GM12872 (cell line): ENCODE results near the gene SP2.

Experiments used
- TF ChIP-seq, protein P1 (sequence below): IDR thresholded peaks from 3 replicates; pipeline ENCODE4 v1.5.1; 2011; ENCODE audit warnings: low read depth, mild to moderate bottlenecking, low read length, moderate library complexity; ENCODE audit not compliant: insufficient read depth

Gene SP2

DNA sequence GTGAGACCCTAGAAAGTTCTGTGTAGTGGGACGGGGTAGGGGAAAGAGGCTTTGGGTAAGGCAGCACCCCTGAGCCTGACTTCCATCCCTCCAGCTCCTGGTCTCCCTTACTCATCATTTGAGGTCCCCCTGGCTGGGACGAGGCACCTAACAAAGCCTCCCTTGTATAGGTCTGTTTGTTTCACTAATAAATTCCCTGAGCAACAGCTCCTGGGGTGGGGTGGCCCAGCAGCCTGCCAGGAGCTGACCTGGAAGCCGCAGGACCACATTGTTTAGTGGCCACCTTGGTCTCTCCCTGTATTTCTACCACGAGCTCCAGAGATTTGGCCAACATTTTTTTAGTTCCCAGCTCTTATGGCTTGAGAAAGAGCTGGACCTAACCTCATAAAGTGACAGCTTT, 54.4 kb downstream of the SP2 start:
- TF ChIP-seq, protein P1, sequence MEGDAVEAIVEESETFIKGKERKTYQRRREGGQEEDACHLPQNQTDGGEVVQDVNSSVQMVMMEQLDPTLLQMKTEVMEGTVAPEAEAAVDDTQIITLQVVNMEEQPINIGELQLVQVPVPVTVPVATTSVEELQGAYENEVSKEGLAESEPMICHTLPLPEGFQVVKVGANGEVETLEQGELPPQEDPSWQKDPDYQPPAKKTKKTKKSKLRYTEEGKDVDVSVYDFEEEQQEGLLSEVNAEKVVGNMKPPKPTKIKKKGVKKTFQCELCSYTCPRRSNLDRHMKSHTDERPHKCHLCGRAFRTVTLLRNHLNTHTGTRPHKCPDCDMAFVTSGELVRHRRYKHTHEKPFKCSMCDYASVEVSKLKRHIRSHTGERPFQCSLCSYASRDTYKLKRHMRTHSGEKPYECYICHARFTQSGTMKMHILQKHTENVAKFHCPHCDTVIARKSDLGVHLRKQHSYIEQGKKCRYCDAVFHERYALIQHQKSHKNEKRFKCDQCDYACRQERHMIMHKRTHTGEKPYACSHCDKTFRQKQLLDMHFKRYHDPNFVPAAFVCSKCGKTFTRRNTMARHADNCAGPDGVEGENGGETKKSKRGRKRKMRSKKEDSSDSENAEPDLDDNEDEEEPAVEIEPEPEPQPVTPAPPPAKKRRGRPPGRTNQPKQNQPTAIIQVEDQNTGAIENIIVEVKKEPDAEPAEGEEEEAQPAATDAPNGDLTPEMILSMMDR = no peak

DNA sequence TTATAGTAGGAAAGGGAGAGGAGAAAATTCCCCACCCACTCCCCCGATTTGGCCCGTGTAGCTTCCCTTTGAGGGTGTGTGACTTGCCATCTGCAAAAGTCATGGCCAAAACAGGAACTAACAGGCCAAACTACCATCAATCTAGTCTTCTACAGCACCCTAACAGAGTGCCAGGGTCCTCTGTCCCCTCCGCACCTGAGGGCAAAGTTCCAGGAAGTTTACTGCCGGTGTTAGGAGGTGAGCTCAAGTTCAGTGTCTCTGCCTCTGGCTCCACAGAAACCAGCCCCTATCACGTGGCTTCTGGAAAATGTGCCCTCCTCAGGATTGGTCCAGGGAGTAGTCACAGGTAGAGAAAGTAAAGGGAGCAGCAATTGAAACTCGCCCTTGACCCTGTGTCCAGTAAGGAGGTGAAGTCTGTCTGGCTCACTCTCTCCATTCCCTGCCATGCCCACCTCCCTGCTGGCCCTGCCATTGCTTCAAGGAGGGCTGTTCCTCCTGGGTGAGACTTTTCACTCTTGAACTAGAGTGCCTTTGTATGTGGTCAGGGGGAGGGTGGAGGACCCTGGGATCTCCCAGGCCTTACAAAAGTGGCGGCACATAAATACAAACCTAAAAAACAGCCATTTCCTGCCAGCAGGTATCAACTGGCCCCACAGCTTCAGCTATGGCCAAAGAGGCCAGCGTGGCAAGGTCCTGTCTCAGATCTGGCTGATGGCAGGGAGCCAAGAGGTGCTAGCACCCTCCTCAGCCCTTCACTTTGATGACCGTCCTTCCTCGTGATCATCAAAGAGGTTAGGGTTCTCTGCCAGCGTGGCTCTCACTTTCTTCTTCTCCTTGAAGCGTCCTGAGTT, 56.4 kb downstream of the SP2 start:
- TF ChIP-seq, protein P1 = no peak

DNA sequence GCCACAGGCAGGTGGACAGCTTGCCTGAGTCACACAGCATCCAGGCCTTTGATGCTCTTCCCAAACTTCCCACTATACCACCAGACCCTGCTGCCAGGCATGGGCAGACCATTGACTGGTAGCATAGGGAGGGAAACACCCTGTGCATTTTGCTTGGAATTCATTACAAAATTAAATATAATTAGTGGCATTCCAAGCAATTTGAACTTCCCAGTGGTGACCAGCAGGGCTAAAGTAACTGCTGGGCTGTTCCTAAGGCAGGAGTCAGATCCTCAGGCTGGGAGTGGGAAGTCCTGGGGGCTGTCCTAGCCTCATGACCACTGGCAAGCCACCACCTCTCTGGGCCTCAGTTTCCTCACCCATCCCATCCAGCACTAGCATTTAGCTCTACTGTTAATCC, 57.9 kb downstream of the SP2 start:
- TF ChIP-seq, protein P1 = no peak

DNA sequence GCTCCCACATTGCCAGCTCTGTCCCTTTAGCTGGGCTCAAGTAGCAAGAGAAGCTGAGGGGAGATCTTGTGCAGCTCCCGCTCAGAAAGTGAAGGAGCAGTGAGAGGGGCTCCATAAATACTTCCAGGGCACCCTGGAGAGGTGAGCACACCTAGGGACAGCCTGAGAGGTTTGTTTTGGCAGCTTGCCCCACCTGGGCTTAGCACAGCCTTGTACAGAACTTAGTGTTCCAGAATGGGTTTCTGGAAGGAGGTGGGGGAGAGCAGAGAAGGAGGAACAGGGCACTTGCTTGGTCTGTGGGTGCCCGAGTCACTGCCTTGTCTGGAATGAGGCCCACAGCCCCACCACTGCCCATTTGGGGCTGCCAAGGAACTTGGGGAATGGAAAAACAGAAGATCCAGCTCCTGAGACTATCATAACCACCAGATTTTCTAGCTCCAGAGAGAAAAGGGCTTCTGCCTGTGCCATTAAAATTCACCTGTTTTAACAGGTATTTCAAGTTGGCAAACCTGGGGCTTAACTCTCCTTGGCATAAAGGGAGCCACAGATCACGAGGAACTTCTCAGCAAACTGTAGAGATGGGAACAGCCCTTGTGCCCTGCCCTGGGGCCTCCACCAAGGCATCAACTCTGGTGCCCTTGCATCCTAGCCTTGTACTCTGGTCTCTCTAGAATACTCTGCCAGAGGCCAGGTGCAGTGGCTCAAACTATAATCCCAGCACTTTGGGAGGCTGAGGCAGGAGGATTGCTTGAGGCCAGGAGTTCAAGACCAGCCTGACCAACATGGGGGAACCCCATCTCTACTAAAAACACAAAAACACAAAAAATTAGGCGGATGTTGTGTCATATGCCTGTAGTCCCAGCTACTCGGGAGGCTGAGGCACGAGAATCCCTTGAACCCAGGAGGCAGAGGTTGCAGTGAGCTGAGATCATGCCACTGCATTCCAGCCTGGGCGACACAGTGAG, 59.7 kb downstream of the SP2 start:
- TF ChIP-seq, protein P1 = no peak

DNA sequence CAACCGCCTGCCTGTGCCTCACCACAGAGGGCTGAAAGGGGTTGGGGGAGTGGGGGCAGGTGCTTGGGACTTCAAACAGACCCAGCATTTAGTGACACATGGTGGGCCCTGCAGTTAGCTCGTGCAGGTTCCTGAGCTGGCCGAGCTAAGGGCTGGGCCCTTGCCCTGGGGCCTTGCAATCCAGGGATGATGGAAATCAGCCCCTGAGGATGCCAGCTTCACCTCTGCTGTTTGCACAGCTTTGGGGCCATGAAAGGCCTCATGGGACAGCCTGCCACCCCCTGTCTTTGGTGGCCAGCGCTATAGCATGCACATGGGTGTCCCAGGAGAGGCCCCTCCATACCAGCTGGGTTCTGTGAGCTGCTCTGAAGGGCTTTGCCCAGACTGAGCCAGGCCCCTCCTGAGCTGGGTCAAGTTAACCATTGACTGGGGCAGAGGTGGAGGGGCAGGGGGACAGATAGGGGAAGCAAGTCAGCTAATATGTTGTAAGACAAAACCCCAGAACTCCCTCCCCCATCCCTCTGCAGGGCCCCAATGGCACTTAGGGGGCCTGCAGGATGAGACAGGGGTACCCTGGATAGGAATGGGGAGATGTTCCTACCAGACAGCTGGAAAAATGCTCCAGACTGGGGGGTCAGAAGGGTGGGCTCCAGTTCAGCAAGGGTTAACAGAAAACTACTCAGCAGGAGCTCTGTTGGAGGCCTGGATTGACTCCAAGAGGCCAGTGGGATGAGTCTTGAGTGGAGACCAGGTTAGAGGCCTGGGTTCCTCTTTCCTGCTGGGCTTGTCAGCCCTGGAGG, 61.0 kb downstream of the SP2 start:
- TF ChIP-seq, protein P1 = no peak

DNA sequence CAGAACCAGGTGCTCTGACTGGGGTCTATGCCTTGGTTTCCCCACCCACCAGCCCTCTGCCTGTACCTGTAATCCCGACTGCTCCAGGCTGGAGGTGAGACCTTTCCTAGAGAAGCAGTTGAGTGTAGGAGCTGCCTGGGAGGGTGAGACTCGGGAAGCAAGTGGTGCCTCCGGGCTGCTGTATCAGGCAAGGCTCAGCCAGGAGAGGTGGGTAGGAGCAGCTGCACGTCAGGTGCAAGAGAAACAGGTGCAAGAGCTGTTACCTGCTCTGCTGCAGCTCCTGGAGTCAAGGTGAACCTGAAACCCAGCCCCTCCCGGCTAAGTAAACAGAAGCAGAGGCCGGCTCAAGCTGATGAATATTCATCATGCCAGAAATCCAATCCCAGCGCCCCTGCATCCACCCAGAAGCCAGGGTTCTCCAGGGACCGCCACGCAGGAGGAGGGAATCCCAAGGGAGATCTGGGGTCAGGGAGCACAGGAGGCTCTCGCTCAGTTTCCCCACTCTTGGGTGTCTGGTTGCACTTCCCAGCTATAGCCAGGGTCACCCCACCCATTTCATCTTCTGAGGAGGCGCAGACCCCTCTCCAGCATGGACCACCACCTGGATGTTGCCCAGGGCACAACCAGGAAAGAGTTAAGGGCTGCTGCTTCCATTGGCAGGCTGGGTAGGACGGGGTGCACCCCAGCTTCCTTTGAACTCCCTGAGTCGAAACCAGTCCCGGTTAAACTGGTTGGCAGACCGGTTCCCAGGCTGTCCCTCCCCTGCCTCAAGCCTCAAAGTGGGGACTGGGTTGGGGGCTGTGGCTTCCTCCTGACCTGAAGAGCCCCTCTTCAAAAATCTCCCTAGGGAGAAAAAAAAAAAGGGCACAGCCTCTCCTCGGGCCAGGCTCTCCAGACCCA, 61.8 kb downstream of the SP2 start, which contains the start of gene PRR15L:
TSS of gene PRR15L (minus strand) at position 293 of the 900 bp plus-strand sequence. CDS start 4,649 bp downstream, outside the sequence.
- TF ChIP-seq, protein P1 = no peak
